Activated T-cell treated with anti-CD3 and anti-CD28 coated beads, Interleukin-2, amount 50 U/mL, for 1 hour (primary cell): Measurements from ENCODE around the gene FCN2.

Source experiments
- DNase-seq: peaks from one replicate; pipeline ENCODE4 v3.0.0-alpha.2; 2020

The FCN2 gene

DNA sequence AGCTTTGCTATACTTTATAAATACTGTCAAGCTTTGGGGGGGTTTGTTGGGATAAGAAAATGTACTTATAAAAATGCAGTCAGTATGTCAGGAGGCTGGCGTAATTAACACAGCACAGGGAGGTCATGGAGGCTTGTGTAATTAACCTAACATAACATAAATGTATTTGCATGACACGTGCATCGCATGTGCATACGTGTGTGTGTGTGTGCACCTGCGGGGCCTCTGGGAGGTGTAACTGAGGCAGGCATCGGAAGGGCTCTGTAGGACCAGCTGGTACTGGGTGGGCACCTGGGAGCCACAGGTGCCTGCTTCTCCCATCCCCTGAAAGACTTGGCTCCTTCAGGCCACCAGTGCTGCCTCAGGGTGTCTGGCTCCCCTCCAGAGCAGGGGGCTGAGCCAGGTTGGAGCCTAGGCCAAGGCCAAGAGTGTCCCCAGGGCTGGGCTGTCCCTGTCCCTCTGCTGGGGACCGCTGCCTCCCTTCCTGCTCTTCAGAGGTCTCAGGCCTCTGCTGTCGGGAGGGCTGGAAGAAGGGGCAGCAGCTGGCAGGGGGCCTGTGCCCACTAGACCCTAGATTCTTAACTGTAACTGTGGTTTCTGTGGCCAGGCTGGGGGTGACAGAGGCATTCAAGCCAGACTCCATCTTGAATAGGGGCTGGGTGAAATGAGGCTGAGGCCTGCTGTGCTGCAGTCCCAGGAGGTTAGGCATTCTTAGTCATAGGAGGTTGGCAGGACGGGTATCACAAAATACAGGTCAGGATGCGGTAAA, 9.0 kb downstream of the FCN2 start:
- DNase-seq, result no peak

DNA sequence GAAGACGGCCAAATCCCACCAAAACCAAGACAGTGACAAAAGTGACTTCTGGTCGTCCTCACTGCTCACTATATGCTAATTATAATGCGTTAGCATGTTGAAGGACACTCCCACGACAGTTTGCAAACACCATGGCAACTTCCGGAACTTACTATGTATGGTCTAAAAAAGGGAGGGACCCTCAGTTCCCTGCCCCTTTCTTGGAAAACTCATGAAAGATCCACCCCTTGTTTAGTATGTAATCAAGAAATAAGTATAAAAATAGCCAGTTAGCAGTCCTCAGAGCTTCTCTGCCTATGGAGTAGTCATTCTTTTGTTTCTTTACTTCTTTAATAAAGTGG, 9.5 kb downstream of the FCN2 start:
- DNase-seq, result no peak

DNA sequence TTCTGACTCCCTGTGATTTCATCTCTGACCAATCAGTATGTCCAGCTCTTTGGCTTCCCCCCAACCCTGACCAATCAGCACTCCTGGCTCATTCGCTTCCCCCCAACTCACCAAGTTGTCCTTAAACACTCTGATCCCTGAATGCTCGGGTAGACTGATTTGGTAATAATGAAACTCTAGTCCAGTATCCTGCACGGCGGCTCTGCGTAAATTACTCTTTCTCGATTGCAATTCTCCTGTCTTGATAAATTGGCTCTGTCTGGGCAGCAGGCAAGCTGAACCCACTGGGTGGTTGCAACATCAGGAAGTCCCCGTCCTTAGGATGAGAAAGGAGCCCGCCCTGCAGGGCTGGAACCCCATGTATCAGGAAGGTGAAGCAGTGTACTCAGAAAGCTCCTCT, 10.4 kb downstream of the FCN2 start:
- no peak for DNase-seq

DNA sequence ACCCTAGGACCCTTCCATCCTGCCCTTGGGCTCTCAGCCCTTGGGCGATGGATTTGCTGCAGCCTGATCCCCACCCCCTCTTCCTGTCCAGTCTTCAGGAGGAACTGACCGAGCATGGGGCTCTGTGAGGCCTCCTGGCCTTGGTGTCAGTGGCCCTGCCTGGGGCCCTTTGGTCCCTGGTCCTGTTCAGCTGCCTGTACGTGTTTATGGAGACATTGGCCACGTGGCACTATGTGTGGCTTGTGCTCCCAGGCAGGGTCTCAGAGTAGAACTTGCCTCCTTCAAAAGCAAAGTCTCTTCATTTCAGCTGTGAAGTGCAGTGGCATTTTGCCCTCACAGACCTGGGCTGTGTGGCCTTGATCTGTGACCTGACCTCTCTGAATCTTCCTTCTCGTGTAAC, 11.1 kb downstream of the FCN2 start:
- DNase-seq, result no peak

DNA sequence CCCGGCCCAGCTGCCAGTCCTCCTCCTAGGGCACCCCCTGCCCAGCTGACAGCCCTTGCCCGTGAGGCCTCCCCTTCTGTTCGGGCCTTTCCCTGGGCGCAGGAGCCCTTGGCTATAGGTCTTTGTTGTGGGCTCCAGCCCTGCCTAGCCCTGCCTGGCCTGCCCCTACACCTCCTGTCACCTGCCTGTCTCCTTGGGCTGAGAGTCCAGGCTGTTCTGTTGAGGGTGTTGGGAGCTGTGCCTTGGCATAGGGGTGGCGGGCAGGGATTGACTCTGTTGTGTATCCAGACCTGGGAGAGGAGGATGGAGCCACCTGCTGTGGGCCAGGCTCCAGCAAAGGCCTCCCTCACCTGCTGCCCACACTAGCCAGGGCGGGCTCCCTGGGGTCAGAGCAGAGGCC, 11.6 kb downstream of the FCN2 start:
- DNase-seq, result no peak

DNA sequence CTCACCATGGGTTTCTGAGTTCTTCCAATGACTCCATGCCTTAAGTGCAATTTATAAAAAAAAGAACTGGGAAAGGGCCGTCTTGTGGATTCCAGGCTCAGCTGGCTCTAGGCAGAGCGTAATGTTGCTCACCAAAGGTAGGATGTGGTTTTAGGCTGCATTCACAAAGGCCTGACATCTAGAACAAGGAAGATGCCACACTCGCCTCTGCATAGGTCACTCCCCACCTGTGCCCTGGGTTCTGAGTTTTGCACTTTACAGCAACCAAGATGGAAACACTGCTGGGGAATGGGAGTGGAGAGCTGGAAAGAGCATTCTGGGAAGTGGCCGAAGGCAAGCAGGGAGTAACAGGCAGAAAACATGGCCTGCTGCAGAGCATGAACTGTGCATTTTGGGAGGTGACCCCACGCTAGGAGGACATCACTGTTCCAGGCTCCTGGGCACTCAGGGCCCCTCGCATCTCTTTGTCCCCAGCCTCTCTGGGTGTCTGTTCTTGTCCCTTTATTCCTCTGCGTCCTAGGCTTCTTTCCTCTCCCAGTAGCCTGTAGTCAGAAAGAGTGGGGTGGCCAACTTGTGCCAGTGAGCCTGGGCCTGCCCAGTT, 12.3 kb downstream of the FCN2 start:
- no peak for DNase-seq

DNA sequence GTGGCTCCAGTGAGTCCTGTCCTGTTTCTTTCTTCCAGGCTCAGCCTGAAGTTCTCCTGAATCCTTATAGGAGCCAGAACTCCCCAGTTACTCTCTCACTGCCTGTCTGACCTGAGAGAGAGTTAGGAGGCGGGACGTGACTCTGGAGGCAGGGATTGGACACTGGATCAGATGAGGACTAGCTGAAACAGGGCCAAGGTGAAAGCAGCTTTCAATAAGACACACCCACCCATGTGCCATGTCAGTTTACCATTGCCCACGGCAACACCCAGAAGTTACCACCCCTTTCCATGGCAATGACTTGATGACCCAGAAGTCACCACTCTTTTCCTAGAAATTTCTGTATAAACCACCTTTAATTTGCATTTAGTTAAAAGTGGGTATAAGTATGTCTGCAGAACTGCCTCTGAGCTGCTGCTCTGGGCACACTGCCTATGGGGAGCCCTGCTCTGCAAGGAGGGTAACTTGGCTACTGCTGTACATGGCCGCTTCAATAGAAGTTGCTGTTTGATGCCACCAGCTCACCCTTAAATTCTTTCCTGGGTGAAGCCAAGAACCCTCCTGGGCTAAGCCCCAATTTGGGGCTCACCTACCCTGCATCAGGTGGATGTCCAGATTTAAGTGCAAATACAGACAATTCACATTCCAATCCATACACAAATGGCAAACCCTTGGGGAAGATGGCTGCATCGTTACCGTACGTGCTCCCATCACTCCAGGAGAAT, 13.7 kb downstream of the FCN2 start:
- DNase-seq, result no peak

DNA sequence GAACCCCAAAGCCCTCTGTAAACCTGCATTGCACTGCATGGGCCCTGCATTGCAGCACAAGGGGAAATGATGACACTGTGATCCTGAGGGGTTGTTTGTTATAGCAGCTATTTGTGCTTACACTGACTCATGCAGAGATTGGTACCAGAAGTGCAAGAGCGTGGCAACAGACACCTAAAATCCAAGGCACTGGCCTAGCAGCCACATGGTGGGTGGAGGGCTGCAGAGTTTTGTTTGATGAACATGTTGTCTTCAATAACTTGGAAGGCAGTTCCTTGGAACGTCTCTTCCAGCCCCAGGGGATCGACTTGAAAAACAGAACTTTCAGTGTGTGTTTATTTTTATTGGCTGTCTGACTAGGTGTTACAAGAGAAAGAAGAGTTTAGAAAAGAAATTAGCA, 14.5 kb downstream of the FCN2 start:
- no peak for DNase-seq

DNA sequence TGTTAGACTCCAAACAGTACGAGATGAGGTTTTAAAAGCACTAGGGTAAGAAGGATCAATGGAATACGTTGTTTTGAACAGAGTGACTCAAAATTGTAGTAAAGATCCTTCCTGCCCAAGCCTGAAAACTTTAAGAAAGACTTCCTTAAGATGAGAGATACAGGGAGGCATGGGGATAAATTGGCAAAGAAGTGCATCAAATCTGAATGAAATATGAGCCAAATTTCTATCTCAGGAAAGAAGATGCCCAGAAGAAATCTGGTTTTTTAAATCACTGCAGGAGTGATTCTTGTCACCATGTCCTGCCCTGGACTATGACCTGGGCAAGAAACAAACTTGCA, 14.9 kb downstream of the FCN2 start:
- no peak for DNase-seq

DNA sequence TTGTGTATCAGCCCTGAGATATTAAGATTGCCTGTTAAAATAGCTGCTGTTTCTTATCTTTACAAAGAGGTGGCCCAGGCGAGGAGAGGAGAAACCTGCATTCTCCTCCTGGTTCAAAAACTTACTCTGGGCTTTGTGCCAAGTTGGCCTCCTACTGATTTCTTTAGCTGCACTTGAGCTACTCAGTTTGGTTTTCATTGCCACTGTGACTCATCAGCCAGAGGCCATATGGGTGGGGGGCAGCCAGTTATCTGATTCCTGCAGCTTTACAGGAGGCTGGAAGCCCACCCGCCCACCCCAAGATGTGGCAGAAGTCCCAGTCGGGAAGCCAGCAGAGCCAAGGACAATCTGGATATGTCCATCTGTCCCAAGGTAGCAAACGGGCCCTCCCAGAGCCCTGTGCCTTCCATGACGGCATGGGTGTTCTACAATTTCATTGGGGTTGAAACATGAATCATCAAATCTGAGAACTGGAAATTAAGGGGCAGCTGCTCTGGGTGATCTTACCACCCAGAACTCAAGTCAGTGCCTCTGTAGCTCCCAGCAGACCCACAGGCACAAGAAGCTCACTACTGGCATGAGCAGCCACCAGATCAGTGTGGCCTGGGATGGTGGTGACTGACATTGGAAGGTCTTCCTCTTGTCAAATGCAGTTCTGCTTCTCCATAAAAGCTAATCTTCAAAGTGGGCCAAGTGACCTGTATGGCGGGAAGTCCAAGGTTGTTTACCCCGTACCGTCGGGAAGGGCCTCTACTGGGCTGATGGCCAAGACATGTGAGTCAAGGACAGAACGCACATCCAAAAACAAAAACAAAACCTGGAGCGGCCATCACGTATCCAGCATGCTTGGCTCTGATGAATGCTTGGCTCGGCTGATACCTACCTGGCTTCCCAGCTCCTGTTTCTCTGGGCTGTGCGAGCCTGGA, 15.6 kb downstream of the FCN2 start:
- DNase-seq, result no peak

DNA sequence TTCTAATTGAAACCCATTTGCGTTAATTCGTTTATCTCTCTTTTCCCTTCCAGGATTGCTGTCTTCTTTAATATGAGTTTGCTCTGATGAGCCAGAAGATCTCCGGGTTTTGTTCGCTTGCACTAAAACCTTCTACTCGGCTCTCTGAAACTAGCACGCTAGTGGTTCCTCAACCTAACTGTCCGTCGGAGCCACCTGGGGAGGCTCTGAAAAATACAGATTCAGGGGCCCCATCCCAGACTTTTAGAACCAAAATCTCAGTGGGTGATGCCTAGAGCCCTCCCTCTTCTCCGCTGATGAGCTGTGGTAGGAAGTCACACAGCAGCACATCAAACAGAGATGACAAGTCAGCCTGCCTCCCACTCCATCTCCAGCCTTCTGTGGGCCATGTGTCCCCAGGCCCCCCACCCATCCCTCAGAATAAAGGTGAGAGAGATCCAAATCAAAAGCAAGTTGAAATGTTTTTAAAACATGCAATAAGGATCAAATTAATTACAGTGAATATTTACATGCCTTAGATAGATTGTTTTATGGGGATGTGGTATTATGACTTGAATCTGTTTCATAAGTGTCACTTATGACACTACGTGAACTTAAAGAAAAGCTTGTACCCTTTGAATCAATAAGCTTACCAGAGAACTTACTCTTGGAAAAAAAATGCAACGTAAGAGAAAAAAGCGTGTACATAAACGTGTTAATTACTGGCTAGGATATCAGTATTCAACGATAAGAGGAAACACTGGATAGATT, 16.4 kb downstream of the FCN2 start:
- no peak for DNase-seq

DNA sequence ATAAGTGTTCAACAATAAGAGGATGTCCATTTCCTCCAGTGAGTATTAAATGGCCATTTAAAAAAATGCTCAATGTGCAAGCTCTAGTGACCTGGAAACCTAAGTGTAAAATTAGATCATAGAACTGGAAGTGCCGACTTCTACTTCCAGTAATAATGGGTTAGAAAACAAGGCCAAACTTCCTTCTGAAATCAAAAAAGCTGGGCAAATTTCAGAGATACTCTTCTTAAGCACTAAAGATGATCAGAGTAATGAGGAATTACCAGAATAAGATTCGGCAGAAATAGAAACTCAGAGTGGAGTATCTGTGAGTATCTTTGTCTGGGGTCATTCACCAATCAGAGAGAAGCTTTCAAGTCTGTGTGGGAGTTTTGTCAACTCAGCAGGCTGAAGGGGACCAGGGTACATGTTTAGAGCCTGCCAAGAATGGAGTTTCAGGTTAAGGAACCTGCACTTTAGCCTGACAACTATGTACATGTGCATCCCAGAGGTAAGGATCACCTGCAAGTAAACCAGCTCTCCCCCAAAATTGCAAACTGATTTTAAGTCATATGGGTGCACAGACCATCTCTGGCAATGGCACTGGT, 17.1 kb downstream of the FCN2 start:
- DNase-seq, result no peak

DNA sequence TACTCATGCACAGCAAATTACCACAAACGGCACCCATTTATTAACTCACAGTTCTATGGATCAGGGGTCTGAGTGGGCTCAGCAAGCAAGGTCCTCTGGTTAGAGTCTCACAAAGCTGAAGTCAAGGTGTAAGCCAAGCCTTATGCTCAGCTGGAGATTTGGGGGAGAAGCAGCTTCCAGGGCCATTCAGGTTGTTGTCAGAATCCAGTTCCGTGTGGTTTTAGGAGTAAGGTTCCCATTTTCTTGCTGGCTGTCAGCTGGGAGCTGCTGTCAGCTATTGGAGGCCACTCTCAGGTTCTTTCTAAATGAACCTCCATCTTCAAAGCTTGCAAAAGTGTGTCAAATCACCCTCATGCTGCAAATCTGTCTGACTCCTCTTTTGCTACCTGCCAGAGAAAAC, 17.7 kb downstream of the FCN2 start:
- no peak for DNase-seq

DNA sequence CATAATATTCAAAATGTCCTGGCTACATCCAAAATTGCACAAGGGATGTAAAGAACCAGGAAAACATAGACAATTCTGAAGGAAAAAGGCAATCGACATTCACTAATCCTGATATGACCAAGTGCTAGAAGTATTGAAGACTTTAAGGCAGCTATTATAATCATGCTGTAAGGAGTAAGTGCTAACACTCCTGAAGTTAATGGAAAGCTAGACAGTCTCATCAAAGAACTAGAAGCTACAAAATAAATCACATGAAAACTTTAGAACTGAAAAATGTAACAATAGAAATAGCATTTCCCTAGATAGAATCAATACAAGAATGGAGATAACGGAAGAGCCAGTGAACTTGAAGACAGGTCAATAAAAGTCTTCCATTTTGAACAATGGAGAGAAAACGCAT, 18.6 kb downstream of the FCN2 start:
- DNase-seq, result no peak

DNA sequence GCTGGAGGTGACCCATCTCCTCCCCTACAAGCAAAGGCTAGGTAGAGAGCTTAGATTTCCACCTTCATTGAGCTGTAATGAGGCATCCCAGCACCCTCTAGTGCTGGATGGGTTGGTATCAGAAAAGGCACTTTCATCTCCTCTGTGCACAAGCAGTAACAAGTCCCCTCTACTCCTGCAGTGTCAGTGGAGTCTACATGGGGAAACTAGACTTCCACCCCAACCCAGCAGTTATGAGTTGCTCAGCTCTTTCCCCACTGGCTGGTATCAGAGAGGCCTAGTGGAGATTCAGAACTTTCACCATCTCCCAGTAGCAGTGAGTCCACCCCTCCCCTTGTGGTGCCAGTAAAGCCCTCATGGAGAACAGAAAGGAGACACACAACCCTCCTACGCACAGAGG, 19.2 kb downstream of the FCN2 start:
- no peak for DNase-seq

DNA sequence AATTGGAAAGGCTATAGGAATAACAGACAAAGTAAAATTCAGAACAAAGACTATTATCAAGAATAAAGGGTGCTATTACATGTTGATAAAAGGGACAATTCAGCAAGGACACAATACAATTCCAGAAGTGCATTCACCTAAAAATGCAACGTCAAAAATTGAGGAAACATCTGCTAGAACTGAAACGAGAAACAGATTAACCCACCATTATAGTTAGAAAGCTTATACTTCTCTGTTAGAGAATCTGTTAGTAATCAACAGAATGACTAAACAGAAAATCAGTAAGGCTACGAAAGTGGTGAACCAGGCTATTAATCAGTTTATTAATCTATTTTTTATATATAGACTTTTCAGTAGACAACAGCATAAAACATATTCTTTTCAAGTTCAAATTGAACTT, 22.3 kb downstream of the FCN2 start:
- DNase-seq, result no peak

DNA sequence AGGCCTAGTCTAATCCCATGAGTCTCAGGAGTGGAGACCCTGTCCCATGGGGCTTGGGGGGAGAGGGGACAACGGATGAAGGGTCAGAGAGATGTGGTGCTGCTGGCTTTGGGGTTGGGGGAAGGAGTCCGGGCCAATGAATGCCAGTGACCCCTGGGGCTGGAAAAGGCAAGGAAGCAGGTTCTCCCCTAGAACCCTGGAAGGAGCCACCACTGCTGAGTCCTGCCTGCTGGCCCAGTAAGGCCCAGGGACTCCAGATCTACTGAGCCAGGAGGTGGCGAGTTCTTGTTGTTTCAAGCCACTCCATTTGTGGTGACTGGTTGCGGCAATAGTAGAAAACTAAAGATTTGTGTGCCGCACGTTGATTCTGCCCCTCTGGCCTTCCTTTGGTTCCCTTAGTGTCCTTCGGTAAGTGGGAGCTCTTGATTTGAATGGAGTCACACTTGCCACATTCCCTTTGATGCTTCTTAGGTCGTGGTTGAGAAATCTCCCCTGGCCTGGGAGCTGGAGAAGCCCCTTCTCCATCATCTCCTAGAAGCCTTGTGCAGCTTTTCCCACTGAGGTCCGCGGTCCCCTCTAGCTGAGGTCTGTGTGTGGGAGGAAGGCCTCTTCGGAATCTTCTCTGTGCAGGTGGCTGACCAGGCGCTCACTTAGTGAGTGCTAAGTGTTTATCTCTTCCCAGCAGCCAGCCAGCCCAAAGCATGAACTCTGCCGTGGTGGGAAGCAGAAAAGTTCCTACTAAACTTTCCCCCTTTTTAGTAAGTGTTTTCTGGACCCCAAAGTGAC, 28.1 kb downstream of the FCN2 start:
- no peak for DNase-seq

DNA sequence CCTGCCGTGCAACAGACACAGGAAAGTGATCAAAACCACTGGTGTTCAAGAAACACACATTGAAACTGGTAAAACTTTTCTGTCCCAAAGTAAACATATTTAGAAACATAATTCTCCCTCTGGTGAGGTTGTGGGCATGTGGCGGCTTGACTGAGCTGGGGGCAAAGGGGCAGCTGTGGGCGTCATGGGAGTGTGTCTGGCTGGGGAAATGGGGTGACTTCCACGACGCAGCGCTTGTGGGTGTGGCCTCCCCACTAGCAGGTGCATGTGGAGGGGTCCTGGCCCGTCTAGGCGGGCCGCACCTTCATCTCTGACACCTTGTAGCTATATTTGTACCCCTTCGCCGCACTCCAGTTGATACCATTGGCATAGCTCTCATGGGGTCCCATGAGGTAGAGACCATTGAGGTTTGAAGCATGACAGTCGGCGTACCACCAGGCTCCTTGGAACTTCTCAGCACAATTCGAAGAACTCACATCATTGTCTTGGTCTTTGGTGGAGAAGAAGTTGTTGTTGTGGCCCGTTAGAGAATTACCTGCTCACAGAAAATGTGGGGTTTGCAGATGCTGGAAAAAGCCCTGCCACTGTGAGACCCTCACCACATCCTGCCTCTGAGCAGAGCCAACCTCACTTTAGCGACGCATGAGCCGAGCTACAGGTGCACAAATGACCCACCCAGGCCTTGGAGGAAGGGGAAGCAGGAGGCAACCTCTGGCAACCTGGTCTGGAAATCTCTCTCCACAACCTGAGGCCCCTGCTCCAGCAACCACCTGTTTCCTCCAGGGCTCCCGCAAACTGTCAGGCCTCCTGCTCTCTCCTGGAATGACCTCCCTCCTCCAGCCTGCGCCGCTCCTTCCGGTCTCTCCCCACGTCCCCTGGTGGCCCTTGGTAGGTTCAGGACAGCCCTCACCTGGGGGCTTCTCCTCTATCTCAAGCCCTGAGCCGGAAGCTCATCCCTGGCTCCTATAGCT, 29.2 kb downstream of the FCN2 start:
- no peak for DNase-seq

DNA sequence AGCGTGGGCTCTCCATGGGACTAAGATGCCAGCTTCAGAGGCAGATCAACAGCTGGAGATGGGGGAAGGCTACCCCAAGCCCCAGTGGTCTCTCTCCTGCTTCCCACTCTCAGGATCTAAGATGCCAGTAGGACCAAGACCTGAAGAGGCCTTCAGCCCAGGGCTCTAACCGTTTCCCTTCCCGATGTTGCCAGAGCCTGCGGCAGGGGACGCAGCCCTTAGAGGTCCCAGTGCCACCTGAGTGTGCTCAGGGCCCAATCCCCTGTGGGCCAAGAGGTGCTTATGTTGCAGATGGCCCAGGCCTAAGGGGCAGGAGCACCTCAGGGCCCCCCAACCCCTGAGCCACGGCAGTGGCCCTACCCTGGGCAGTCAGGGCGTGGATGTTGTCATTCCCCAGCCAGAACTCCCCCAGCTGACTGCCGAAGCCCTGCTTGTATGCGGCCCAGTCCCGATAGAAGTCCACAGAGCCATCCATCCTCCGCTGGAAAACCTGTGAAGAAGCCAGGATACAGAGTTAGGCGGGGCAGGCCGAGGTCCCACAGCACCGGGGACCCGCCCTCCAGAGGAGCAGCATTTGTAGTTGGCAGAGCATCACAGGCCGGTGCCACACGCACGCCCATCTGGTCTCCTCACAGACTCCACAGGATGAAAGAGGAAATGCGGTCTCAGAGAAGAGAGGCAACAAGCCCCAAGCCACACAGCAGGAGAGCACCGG, 31.7 kb downstream of the FCN2 start:
- no peak for DNase-seq
